NCI-H510A (cell line): ENCODE results near the gene CASKIN1.
A peak's percentile ranks its signal among the peaks of the same experiment; 100 is the strongest.
"Not testable (repeated sequence)": the region's sequence is repeated elsewhere in the genome, so short reads cannot be mapped to it uniquely, and the experiment has no call there.

Source experiments
- DNase-seq: peaks from one replicate; lab custom pipeline; 2025; lab: John Stamatoyannopoulos, UW

CASKIN1 gene

DNA sequence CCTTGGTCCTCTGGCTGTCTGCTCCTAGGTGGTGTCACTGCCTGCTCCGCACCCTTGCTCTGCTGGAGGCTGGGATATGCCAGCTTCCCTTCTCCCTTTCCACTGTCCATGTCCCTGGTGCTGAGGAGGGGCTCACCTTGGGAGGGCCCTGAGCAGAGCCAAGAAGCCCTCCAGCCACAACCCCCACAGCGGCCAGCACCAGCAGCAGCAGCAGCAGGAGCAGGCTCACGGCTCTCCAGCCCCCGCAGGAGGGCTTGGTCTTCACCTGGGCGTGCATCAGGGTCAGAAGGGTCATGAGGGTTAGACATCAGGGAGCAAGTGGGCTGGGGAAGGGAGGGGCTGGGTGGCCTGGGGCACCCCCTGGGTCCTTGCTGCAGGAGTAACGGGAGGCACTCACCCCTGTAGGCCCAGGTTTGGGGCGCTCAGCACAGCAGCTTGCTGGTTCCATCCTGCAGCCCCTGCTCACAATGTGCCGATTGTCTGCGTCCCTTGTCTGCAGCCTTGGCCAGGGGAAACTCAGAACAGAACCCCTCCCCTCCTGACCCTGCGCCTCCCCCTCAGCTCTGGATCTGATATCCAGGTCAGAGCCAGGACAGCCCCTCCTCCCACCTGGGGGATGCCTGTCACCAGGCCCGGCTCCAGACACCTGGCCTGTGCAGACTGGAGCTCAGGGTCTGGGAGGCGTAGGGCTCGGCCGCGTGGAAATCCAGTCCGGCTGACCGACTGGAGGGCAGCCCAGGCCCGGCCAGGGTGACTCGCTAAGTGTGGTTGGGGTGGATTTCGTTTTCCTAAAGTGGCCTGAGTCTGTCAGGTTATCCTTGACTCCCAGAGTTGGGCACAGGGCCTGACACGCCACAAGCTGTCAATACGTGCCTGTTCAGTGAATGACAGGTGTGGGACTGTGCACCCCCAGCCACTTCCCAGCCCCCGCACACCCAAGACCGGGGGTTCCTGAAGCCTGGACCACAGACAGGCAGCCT is 14.3 kb upstream of the CASKIN1 start, which contains the start of gene BRICD5:
Gene BRICD5, minus strand, starts transcription at position 478 of the 980 bp plus-strand sequence. Its CDS starts 30 bp downstream, at position 448.
- no peak for DNase-seq

- DNase-seq = no peak
These were observed 13.6 kb upstream of the CASKIN1 start for GRCh38 chr16:2210009-2210332.

DNA sequence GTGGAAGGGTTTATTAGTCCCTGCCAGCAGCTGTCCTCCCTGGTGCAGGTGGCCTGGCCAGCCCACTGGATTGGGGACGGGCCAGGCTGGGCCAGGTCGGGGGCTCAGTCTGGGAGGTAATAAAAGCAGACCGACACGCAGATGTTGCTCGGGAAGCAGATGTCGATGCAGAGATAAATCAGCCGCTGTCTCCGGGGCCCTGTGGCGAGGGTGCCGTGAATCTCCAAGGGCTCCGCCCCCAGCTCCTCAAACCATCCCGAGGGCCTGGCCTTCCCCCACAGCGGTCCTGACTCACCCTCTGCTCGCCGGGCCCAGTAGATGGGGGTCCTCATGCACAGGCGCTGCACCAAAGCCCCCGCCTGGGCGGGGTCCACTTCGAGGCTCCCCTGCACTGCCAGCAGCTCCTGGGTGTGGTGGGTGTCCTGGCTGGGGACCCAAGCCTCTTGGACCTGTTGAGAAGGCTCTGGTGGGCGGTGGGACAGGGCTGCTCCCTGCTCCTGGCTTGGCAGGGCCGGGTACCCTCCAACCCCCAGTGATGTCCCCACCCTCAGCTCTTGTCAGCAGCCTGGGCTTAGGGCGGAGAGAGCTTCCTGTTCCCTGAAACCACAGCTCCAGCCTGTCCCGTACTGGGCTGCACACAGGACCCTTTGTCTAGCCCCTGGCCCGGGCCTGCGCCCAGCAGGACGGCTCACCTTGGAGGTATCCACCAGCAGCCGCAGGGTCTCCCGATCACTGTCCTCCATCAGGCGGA is 13.0 kb upstream of the CASKIN1 start:
- DNase-seq = no peak

GRCh38 chr16:2208772-2209171 is 12.4 kb upstream of the CASKIN1 start:
- DNase-seq = no peak

GRCh38 chr16:2208308-2208707 is 11.9 kb upstream of the CASKIN1 start:
- no peak for DNase-seq

DNA sequence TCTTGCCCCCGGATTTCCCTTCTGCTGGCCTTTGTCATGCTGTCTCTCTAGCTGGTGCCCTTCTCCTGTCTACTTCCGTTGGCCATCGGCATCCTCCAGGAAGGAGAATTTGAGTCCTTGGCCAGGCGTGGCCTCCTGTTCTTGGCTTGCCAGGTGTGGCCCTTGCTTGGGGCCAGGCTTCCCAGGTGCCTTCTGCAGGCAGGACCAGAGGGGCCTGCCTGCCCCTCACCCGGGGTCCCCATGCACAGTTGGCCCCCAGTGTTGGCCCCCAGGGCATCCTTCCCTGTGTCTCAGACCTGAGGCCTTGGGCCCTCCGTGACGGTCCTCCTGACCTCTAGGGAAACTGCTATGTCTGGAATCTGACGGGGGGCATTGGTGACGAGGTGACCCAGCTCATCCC is 11.5 kb upstream of the CASKIN1 start:
- DNase-seq = no peak

DNA sequence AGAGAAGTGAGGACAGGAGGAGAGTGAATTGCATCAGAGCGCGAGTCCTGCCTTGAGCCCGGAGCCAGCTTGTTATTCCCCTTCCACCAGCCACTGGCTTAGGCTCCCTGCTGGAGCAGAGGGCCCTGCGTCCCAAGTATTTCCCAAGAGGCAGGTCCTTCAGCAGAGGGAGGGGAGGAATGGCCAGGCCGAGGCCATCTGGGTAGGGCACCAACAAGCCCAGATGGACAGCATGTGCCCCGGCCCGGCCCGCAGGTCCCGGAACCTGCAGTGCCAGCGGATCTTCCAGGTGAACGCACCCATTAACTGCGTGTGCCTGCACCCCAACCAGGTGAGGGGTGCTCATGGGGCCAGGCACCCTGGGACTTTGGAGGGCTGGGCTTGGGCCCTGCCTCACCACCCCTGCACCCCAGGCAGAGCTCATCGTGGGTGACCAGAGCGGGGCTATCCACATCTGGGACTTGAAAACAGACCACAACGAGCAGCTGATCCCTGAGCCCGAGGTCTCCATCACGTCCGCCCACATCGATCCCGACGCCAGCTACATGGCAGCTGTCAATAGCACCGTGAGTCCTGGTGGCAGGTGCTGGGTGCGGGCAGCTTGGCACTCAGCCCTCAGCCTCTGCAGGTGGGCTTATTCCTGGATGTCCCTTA is 10.5 kb upstream of the CASKIN1 start:
- DNase-seq = no peak

DNA sequence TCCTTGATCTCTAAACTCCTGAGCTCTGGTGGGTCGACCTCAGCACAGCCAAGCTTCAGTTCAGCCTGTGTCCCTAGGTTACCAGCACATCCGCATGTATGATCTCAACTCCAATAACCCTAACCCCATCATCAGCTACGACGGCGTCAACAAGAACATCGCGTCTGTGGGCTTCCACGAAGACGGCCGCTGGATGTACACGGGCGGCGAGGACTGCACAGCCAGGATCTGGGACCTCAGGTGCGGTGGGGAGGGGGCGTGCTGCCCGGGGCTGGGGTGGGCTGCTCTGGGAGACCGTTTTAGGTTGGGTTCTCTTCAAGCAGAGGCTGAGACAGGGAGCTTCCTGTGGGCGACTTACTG is 10.0 kb upstream of the CASKIN1 start:
- no peak for DNase-seq

- DNase-seq = no peak
These were observed 9.5 kb upstream of the CASKIN1 start for GRCh38 chr16:2205967-2206313.

GRCh38 chr16:2205104-2205966 is 8.9 kb upstream of the CASKIN1 start, which contains the start of gene MLST8:
TSS of gene MLST8 (plus strand) at chr16:2205454. CDS start at chr16:2206086, 632 bp downstream.
- peak; percentile 65 for DNase-seq

- DNase-seq = no peak
These were observed 8.2 kb upstream of the CASKIN1 start for GRCh38 chr16:2204416-2205103.

- DNase-seq = not testable (repeated sequence)
These were observed 6.8 kb upstream of the CASKIN1 start for GRCh38 chr16:2203119-2203688.

DNA sequence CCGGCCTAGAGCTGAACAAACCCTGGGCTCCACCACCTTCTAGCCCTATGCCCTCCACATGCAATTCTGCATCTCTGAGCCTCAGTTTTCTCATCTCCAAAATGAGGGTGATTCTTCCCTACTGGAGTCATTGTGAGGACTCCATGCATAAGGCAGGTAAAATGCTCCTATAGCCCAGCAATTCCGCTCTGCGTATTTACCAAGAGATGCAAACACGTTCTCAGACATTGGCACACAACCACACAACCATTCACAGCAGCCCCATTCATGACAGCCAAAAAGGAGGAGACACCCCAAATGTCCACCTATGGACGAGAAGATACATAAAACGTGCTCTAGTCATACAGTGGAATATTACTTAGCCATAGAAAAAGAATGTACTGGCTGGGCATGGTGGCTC is 3.9 kb upstream of the CASKIN1 start:
- no peak for DNase-seq

GRCh38 chr16:2199621-2200139 is 3.3 kb upstream of the CASKIN1 start:
- DNase-seq = no peak

GRCh38 chr16:2199095-2199494 is 2.7 kb upstream of the CASKIN1 start:
- no peak for DNase-seq

DNA sequence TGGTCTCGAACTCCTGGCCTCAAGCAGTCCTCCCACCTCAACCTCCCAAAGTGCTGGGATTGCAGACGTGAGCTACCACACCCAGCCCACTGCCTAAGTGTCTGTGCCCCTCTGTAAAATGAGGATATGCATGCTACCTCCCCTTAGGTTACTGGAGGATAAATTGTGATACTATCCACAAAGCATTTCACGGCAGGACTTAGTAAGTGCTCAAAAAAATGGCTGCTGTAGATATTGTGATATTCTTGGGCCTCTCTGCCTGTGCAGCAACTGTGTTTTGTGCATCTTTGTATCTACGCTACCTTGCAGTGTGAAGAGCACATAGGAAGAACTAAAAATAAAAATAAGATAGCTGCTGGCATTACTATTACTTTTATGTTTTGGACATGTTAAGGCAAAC is 1.9 kb upstream of the CASKIN1 start:
- no peak for DNase-seq

GRCh38 chr16:2197765-2198164 is 1.4 kb upstream of the CASKIN1 start:
- no peak for DNase-seq

GRCh38 chr16:2196981-2197511 is 641 bp upstream of the CASKIN1 start:
- no peak for DNase-seq

GRCh38 chr16:2195322-2196161 is 863 bp downstream of the CASKIN1 start:
- DNase-seq = no peak
